Stimulated activated CD8-positive, alpha-beta memory T cell treated with anti-CD3 and anti-CD28 coated beads, Interleukin-7, amount 100 ng/mL, for 48 hours (primary cell): ENCODE results near the gene SYT6.

Experiments used
- DNase-seq, 2 donors: peaks; one replicate each; pipeline ENCODE4 v3.0.0-alpha.2; 2020; ENCODE audit warnings: low read depth in 1 of 2; ENCODE audit errors: extremely low read depth in 1 of 2

SYT6 gene

GRCh38 chr1:114153261-114154145 lies at the start of gene SYT6:
TSS of gene SYT6 (minus strand) at chr1:114153869. CDS start at chr1:114153772, 97 bp downstream.
- DNase-seq: no peak

GRCh38 chr1:114201486-114201885 lies 47.8 kb upstream of the SYT6 start:
- DNase-seq: no peak

GRCh38 chr1:114199017-114199594 lies 45.4 kb upstream of the SYT6 start:
- no peak for DNase-seq

GRCh38 chr1:114196992-114197907 lies 43.6 kb upstream of the SYT6 start:
- no peak for DNase-seq

- DNase-seq: no peak
These were observed 42.1 kb upstream of the SYT6 start for GRCh38 chr1:114195819-114196218.

- no peak for DNase-seq
These were observed 38.7 kb upstream of the SYT6 start for GRCh38 chr1:114192328-114192727.

- DNase-seq: no peak
These were observed 35.7 kb upstream of the SYT6 start for GRCh38 chr1:114189398-114189797.

GRCh38 chr1:114181356-114181755 lies 27.7 kb upstream of the SYT6 start:
- DNase-seq: no peak

- DNase-seq: no peak
These were observed 27.1 kb upstream of the SYT6 start for GRCh38 chr1:114180742-114181141.

- no peak for DNase-seq
These were observed 25.3 kb upstream of the SYT6 start for GRCh38 chr1:114178936-114179335.

GRCh38 chr1:114177282-114177681 lies 23.6 kb upstream of the SYT6 start:
- DNase-seq: no peak

- DNase-seq: no peak
These were observed 22.7 kb upstream of the SYT6 start for GRCh38 chr1:114176366-114176765.

GRCh38 chr1:114173680-114174079 lies 20.0 kb upstream of the SYT6 start:
- no peak for DNase-seq

- DNase-seq: no peak
These were observed 15.8 kb upstream of the SYT6 start for GRCh38 chr1:114169509-114169908.

GRCh38 chr1:114167226-114167625 lies 13.6 kb upstream of the SYT6 start:
- DNase-seq: no peak

- no peak for DNase-seq
These were observed 11.3 kb upstream of the SYT6 start for GRCh38 chr1:114164840-114165543.

- no peak for DNase-seq
These were observed 6.3 kb upstream of the SYT6 start for GRCh38 chr1:114159941-114160340.

GRCh38 chr1:114157275-114157660 lies 3.6 kb upstream of the SYT6 start:
- DNase-seq: no peak

GRCh38 chr1:114156538-114157274 lies 3.0 kb upstream of the SYT6 start:
- no peak for DNase-seq

GRCh38 chr1:114155706-114156105 lies 2.0 kb upstream of the SYT6 start:
- DNase-seq: no peak
